GM23338 (cell line): ENCODE measurements around the gene PDZD7. TPM values are rescaled to one million over a fixed set of nuclear protein-coding genes. Genes with fewer than 3 reads are reported as not detected.

Experiments used
- ATAC-seq: fragments of 200-7000 bp; cut with Tn5 transposase; 3 replicates; pipeline ENCODE4 v1.9.1; 2020
- DNase-seq: peaks from one replicate; pipeline ENCODE4 v3.0.0-alpha.2; 2015; ENCODE audit warnings: low spot score
- H2AFZ ChIP-seq: fragments of 200-600 bp; sonication (generic); 2 replicates; pipeline ENCODE4 v1.8.0; 2016; ENCODE audit warnings: antibody characterized with exemption, mild to moderate bottlenecking, moderate library complexity
- H3F3A ChIP-seq: fragments of 200-600 bp; sonication (generic); replicated peaks from 2 replicates; pipeline ENCODE4 v1.8.0; 2017; ENCODE audit warnings: antibody characterized with exemption, mixed run types, low read depth
- H3K27ac ChIP-seq: fragments of 200-600 bp; sonication (generic); 2 replicates; pipeline ENCODE4 v1.6.1; 2016; ENCODE audit warnings: low read depth
- H3K27me3 ChIP-seq: fragments of 200-600 bp; sonication (generic); 2 replicates; pipeline ENCODE4 v1.8.0; 2016; ENCODE audit warnings: mild to moderate bottlenecking, mixed run types, moderate library complexity; ENCODE audit not compliant: insufficient read depth
- H3K36me3 ChIP-seq: fragments of 200-600 bp; sonication (generic); 2 replicates; pipeline ENCODE4 v1.8.0; 2016; ENCODE audit warnings: mild to moderate bottlenecking; ENCODE audit not compliant: insufficient read depth
- H3K4me1 ChIP-seq: fragments of 200-600 bp; sonication (generic); 2 replicates; pipeline ENCODE4 v1.8.0; 2016; ENCODE audit warnings: mild to moderate bottlenecking, moderate library complexity; ENCODE audit not compliant: insufficient read depth
- H3K4me2 ChIP-seq: fragments of 200-600 bp; sonication (generic); 2 replicates; pipeline ENCODE4 v1.7.1; 2017; ENCODE audit warnings: mixed run types
- H3K4me3 ChIP-seq: fragments of 200-600 bp; sonication (generic); 2 replicates; pipeline ENCODE4 v1.6.1; 2016; ENCODE audit warnings: mixed run types
- H3K79me2 ChIP-seq: fragments of 200-600 bp; sonication (generic); replicated peaks from 2 replicates; pipeline ENCODE4 v1.8.0; 2017; ENCODE audit warnings: mild to moderate bottlenecking; ENCODE audit not compliant: insufficient read depth
- H3K9me2 ChIP-seq: fragments of 200-600 bp; sonication (generic); 2 replicates; pipeline ENCODE4 v1.8.0; 2017; ENCODE audit not compliant: insufficient read depth
- H4K20me1 ChIP-seq: fragments of 200-600 bp; sonication (generic); replicated peaks from 2 replicates; pipeline ENCODE4 v1.8.0; 2017; ENCODE audit warnings: mild to moderate bottlenecking; ENCODE audit not compliant: insufficient read depth
- H3K27ac Mint-ChIP-seq: 2 replicates; pipeline ENCODE4 v1.8.0; 2020; ENCODE audit warnings: inconsistent platforms, mild to moderate bottlenecking, moderate library complexity, mixed read lengths
- H3K27me3 Mint-ChIP-seq: 3 replicates; pipeline ENCODE4 v1.8.0; 2022; ENCODE audit warnings: low read depth, mild to moderate bottlenecking, moderate library complexity, mixed read lengths, inconsistent platforms; ENCODE audit not compliant: insufficient read depth, poor library complexity
- H3K36me3 Mint-ChIP-seq: 3 replicates; pipeline ENCODE4 v1.8.0; 2021; ENCODE audit warnings: low read depth, mild to moderate bottlenecking, inconsistent platforms, moderate library complexity, mixed read lengths
- H3K4me1 Mint-ChIP-seq: 3 replicates; pipeline ENCODE4 v1.8.0; 2020; ENCODE audit warnings: mild to moderate bottlenecking, inconsistent platforms, mixed read lengths
- H3K4me3 Mint-ChIP-seq: 3 replicates; pipeline ENCODE4 v1.8.0; 2021; ENCODE audit warnings: moderate library complexity, mild to moderate bottlenecking, inconsistent platforms, mixed read lengths
- H3K9me3 Mint-ChIP-seq: 3 replicates; pipeline ENCODE4 v1.8.0; 2020; ENCODE audit warnings: moderate library complexity, mild to moderate bottlenecking, inconsistent platforms, mixed read lengths
- CREB1 ChIP-seq: fragments of 250-450 bp; sonication (Bioruptor Pico); IDR thresholded peaks from 2 replicates; pipeline ENCODE4 v1.5.0; 2020; ENCODE audit warnings: low read depth, mild to moderate bottlenecking, moderate library complexity
- ETS1 ChIP-seq: IDR thresholded peaks from 2 replicates; pipeline ENCODE4 v1.6.1; 2016; ENCODE audit warnings: antibody characterized with exemption
- EZH2 ChIP-seq: fragments of 200-600 bp; sonication (generic); IDR thresholded peaks from one replicate; pipeline ENCODE4 v1.8.0; 2017; ENCODE audit warnings: antibody characterized with exemption, mild to moderate bottlenecking, low read depth; ENCODE audit not compliant: unreplicated experiment
- EZH2phosphoT487 ChIP-seq: fragments of 200-600 bp; sonication (generic); IDR thresholded peaks from one replicate; pipeline ENCODE4 v1.8.1; 2018; ENCODE audit warnings: antibody characterized with exemption; ENCODE audit not compliant: unreplicated experiment
- JUNB ChIP-seq: IDR thresholded peaks from one replicate; pipeline ENCODE4 v1.6.1; 2016; ENCODE audit warnings: antibody characterized with exemption; ENCODE audit not compliant: unreplicated experiment
- POLR2AphosphoS5 ChIP-seq: IDR thresholded peaks from 2 replicates; pipeline ENCODE4 v1.6.1; 2016; ENCODE audit warnings: antibody characterized with exemption, low read depth
- REST ChIP-seq: IDR thresholded peaks from one replicate; pipeline ENCODE4 v1.6.1; 2018; ENCODE audit warnings: antibody characterized with exemption; ENCODE audit not compliant: unreplicated experiment
- STAT1 ChIP-seq: IDR thresholded peaks from one replicate; pipeline ENCODE4 v1.6.1; 2016; ENCODE audit warnings: antibody characterized with exemption; ENCODE audit not compliant: unreplicated experiment
- ZNF114 ChIP-seq: fragments of 250-450 bp; sonication (Bioruptor Pico); IDR thresholded peaks from 2 replicates; pipeline ENCODE4 v1.5.0; 2020; ENCODE audit warnings: mild to moderate bottlenecking, moderate library complexity
- ZNF462 ChIP-seq: fragments of 250-450 bp; sonication (Bioruptor Pico); IDR thresholded peaks from 2 replicates; pipeline ENCODE4 v1.5.0; 2020; ENCODE audit warnings: mild to moderate bottlenecking, moderate library complexity
- polyA plus RNA-seq: library from polyadenylated mRNA; unstranded; fragments of >200 nt; fragmentation: Nextera tagmentation; extraction: Ambion mirVana; gene quantifications from 2 replicates; pipeline ENCODE4 v1.2.1, GENCODE V29; 2016
- total RNA-seq: library from RNA; depleted of rRNA; stranded (reverse); fragments of >200 nt; shearing (Covaris generic); gene quantifications from 2 replicates; pipeline ENCODE4 v1.2.3, GENCODE V29; 2014

Gene PDZD7
- total and polyA plus RNA-seq, 2 experiments from 2014 or later, result 1.7 to 2.3 TPM

- ATAC-seq (no peak), DNase-seq (no peak)
- no peak for TF ChIP-seq ZNF114 (CRISPR knock-in tag)
- no peak for TF ChIP-seq JUNB
- no peak for TF ChIP-seq REST
- no peak for TF ChIP-seq EZH2
- no peak for TF ChIP-seq ETS1
- no peak for TF ChIP-seq POLR2AphosphoS5
- TF ChIP-seq CREB1 (CRISPR knock-in tag), result no peak
- no peak for TF ChIP-seq STAT1
- no peak for TF ChIP-seq ZNF462 (CRISPR knock-in tag)
- no peak for TF ChIP-seq EZH2phosphoT487
- Histone ChIP-seq H4K20me1 (0 out of 2 replicates have a peak, but pooled peaks cover 4% of the 10 kb centered on the region), H3F3A (peaks cover 5% of the 10 kb centered on the region; the same call in 1 of the 2 replicates), H3K79me2 (no peaks in the 10 kb centered on the region), H3K27ac (no peak overlapping the region), H3K9me2 (no peaks in the 10 kb centered on the region), H3K4me2 (peak overlapping the region; percentile 92), H3K4me3 (peak overlapping the region; percentile 92; the same call in 1 of the 2 replicates), H2AFZ (peak overlapping the region; percentile 98; the same call in 1 of the 2 replicates), H3K27me3 (no peaks in the 10 kb centered on the region), H3K36me3 (no peaks in the 10 kb centered on the region), H3K4me1 (peaks cover 26% of the 10 kb centered on the region)
- no peak overlapping the region for H3K27ac Mint-ChIP-seq
- peaks cover 15% of the 10 kb centered on the region for H3K27me3 Mint-ChIP-seq
- peak overlapping the region; percentile 77 for H3K4me3 Mint-ChIP-seq
- H3K4me1 Mint-ChIP-seq, result peaks cover 32% of the 10 kb centered on the region
- H3K36me3 Mint-ChIP-seq, result 0 out of 3 replicates have a peak, but pooled peaks cover 3% of the 10 kb centered on the region
- no peaks in the 10 kb centered on the region for H3K9me3 Mint-ChIP-seq
Measured at GRCh38 chr10:100968062-100968736, 62.7 kb downstream of the PDZD7 start.
